ENCODE results near the gene STARD10. TPM values are rescaled to one million over a fixed set of nuclear protein-coding genes. Genes with fewer than 3 reads are reported as not detected.

STARD10 gene
- total RNA-seq, 1 experiment from 2014 or later: 31.2 TPM

GRCh38 chr11:72826942-72827480, 33.2 kb upstream of the STARD10 start:
- no peak for DNase-seq (ENCODE audit: low read depth)

GRCh38 chr11:72826191-72826941, 32.5 kb upstream of the STARD10 start:
- DNase-seq (ENCODE audit: low read depth): no peak

GRCh38 chr11:72825661-72826060, 31.8 kb upstream of the STARD10 start:
- DNase-seq (ENCODE audit: low read depth): no peak

- DNase-seq (ENCODE audit: low read depth): no peak
Measured at GRCh38 chr11:72824811-72825505, 31.1 kb upstream of the STARD10 start.

GRCh38 chr11:72824020-72824419, 30.2 kb upstream of the STARD10 start:
- DNase-seq (ENCODE audit: low read depth): no peak

GRCh38 chr11:72823105-72823804, 29.4 kb upstream of the STARD10 start:
- no peak for DNase-seq (ENCODE audit: low read depth)

- no peak for DNase-seq (ENCODE audit: low read depth)
Measured at GRCh38 chr11:72821920-72822799, 28.3 kb upstream of the STARD10 start.

GRCh38 chr11:72821221-72821919, 27.5 kb upstream of the STARD10 start:
- no peak for DNase-seq (ENCODE audit: low read depth)

- no peak for DNase-seq (ENCODE audit: low read depth)
Measured at GRCh38 chr11:72820439-72821139, 26.7 kb upstream of the STARD10 start.

- DNase-seq (ENCODE audit: low read depth): no peak
Measured at GRCh38 chr11:72818971-72819370, 25.1 kb upstream of the STARD10 start.

- no peak for DNase-seq (ENCODE audit: low read depth)
Measured at GRCh38 chr11:72817966-72818365, 24.1 kb upstream of the STARD10 start.

- no peak for DNase-seq (ENCODE audit: low read depth)
Measured at GRCh38 chr11:72816404-72816990, 22.6 kb upstream of the STARD10 start.

GRCh38 chr11:72815110-72815618, 21.3 kb upstream of the STARD10 start:
- peak; percentile 52 for DNase-seq (ENCODE audit: low read depth)

- peak; percentile 76 for DNase-seq (ENCODE audit: low read depth)
Measured at GRCh38 chr11:72814286-72815109, 20.7 kb upstream of the STARD10 start, which contains the start of gene ATG16L2. TSS of gene ATG16L2 (plus strand) at chr11:72814411. CDS start at chr11:72814446, 35 bp downstream.

- peak; percentile 77 for DNase-seq (ENCODE audit: low read depth)
Measured at GRCh38 chr11:72813740-72814285, 20.0 kb upstream of the STARD10 start.

- peak; percentile 81 for DNase-seq (ENCODE audit: low read depth)
Measured at GRCh38 chr11:72812967-72813739, 19.3 kb upstream of the STARD10 start.

- DNase-seq (ENCODE audit: low read depth): no peak
Measured at GRCh38 chr11:72812604-72812966, 18.7 kb upstream of the STARD10 start.
